ENCODE results near the gene HILPDA.
A peak's percentile ranks its signal among the peaks of the same experiment; 100 is the strongest.

GRCh38 chr7:128408709-128409595 is 46.7 kb upstream of the HILPDA start:
- TF ChIP-seq, protein P1, sequence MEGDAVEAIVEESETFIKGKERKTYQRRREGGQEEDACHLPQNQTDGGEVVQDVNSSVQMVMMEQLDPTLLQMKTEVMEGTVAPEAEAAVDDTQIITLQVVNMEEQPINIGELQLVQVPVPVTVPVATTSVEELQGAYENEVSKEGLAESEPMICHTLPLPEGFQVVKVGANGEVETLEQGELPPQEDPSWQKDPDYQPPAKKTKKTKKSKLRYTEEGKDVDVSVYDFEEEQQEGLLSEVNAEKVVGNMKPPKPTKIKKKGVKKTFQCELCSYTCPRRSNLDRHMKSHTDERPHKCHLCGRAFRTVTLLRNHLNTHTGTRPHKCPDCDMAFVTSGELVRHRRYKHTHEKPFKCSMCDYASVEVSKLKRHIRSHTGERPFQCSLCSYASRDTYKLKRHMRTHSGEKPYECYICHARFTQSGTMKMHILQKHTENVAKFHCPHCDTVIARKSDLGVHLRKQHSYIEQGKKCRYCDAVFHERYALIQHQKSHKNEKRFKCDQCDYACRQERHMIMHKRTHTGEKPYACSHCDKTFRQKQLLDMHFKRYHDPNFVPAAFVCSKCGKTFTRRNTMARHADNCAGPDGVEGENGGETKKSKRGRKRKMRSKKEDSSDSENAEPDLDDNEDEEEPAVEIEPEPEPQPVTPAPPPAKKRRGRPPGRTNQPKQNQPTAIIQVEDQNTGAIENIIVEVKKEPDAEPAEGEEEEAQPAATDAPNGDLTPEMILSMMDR (IDR thresholded peaks at IDR 0.05; ENCODE audit: extremely low read depth in 1 of 2, insufficient read depth in 1 of 2, low read depth in 1 of 2, low read length in 2 of 2): no peak
- no peak for TF ChIP-seq POLR2A (IDR thresholded peaks at IDR 0.05; ENCODE audit: low read depth, low read length)
- TF ChIP-seq JUN (IDR thresholded peaks at IDR 0.05; ENCODE audit: borderline replicate concordance, insufficient read depth, insufficient read length, low read depth): no peak
- peak; percentile 36 for TF ChIP-seq EZH2 (IDR thresholded peaks at IDR 0.05; ENCODE audit: borderline replicate concordance, low read depth, low read length, severe bottlenecking)
- no peak for TF ChIP-seq POLR2AphosphoS5 (IDR thresholded peaks at IDR 0.05; ENCODE audit: insufficient read depth, low read depth, low read length)
- no peak for TF ChIP-seq FOS (IDR thresholded peaks at IDR 0.05; ENCODE audit: borderline replicate concordance, insufficient read depth, low read length)

Data from endothelial cell of umbilical vein (primary cell).